MM.1S (cell line): Measurements from ENCODE around the gene WFDC6.
A peak's percentile ranks its signal among the peaks of the same experiment; 100 is the strongest.

Experiments used
- DNase-seq: peaks from one replicate; pipeline ENCODE4 v3.0.0-alpha.2; 2015
- H2AFZ ChIP-seq: fragments of 300-600 bp; sonication (generic); 2 replicates; pipeline ENCODE4 v1.6.0; 2016; ENCODE audit warnings: antibody characterized with exemption, low read length
- H3F3A ChIP-seq: fragments of 300-600 bp; sonication (generic); 2 replicates; pipeline ENCODE4 v1.6.1; 2016; ENCODE audit warnings: mild to moderate bottlenecking, antibody characterized with exemption, low read length, moderate library complexity, mixed read lengths; ENCODE audit not compliant: insufficient read depth
- H3K27ac ChIP-seq: fragments of 300-600 bp; sonication (generic); 2 replicates; pipeline ENCODE4 v1.5.1; 2016; ENCODE audit warnings: mild to moderate bottlenecking, low read length
- H3K27me3 ChIP-seq: fragments of 300-600 bp; sonication (generic); replicated peaks from 2 replicates; pipeline ENCODE4 v1.6.0; 2016; ENCODE audit warnings: low read length; ENCODE audit not compliant: insufficient read depth
- H3K36me3 ChIP-seq: fragments of 300-600 bp; sonication (generic); replicated peaks from 2 replicates; pipeline ENCODE4 v1.6.1; 2016; ENCODE audit warnings: mild to moderate bottlenecking, low read length, mixed read lengths; ENCODE audit not compliant: insufficient read depth
- H3K4me1 ChIP-seq: fragments of 300-600 bp; sonication (generic); 2 replicates; pipeline ENCODE4 v1.6.1; 2016; ENCODE audit warnings: low read length, mixed read lengths
- H3K4me2 ChIP-seq: fragments of 300-600 bp; sonication (generic); 2 replicates; pipeline ENCODE4 v1.6.0; 2016; ENCODE audit warnings: low read depth, low read length
- H3K4me3 ChIP-seq: fragments of 300-600 bp; sonication (generic); 2 replicates; pipeline ENCODE4 v1.5.1; 2016; ENCODE audit warnings: low read length, mixed read lengths
- H3K79me2 ChIP-seq: fragments of 300-600 bp; sonication (generic); 2 replicates; pipeline ENCODE4 v1.6.1; 2016; ENCODE audit warnings: mixed run types, low read length, mixed read lengths
- H3K9ac ChIP-seq: fragments of 300-600 bp; sonication (generic); 2 replicates; pipeline ENCODE4 v1.6.1; 2016; ENCODE audit warnings: low read length, mixed read lengths
- H3K9me2 ChIP-seq: fragments of 300-600 bp; sonication (generic); replicated peaks from 2 replicates; pipeline ENCODE4 v1.6.1; 2016; ENCODE audit warnings: mild to moderate bottlenecking, low read length, mixed read lengths; ENCODE audit not compliant: insufficient read depth
- H3K9me3 ChIP-seq: fragments of 300-600 bp; sonication (generic); replicated peaks from 2 replicates; pipeline ENCODE4 v1.6.1; 2016; ENCODE audit warnings: mild to moderate bottlenecking, low read length, mixed read lengths; ENCODE audit not compliant: insufficient read depth
- H4K20me1 ChIP-seq: fragments of 300-600 bp; sonication (generic); 2 replicates; pipeline ENCODE4 v1.6.1; 2016; ENCODE audit warnings: mild to moderate bottlenecking, low read length, moderate library complexity, mixed read lengths; ENCODE audit not compliant: insufficient read depth
- CTCF ChIP-seq: fragments of 300-600 bp; sonication (generic); IDR thresholded peaks from 2 replicates; pipeline ENCODE4 v1.5.1; 2016; ENCODE audit warnings: antibody characterized with exemption, low read length, mixed read lengths
- EZH2 ChIP-seq: fragments of 300-600 bp; sonication (generic); optimal IDR thresholded peaks from 2 replicates; pipeline ENCODE3; 2017; ENCODE audit warnings: low read depth, mild to moderate bottlenecking, antibody characterized with exemption, low read length, mixed read lengths
- EZH2phosphoT487 ChIP-seq: fragments of 300-600 bp; sonication (generic); IDR thresholded peaks from 2 replicates; pipeline ENCODE4 v1.6.1; 2018; ENCODE audit warnings: antibody characterized with exemption, low read length

The WFDC6 gene

GRCh38 chr20:45508068-45508886 lies 31.0 kb downstream of the WFDC6 start:
- Histone ChIP-seq H3K4me3 (no peak overlapping the region), H3K9me3 (no peaks in the 10 kb centered on the region), H3K9ac (no peak overlapping the region), H3K4me1 (peaks cover 20% of the 10 kb centered on the region), H3K27me3 (no peaks in the 10 kb centered on the region), H3K4me2 (no peak overlapping the region), H3K36me3 (no peaks in the 10 kb centered on the region), H4K20me1 (no peaks in the 10 kb centered on the region), H3F3A (peaks cover 9% of the 10 kb centered on the region; the same call in 1 of the 2 replicates), H3K79me2 (no peaks in the 10 kb centered on the region), H3K9me2 (no peaks in the 10 kb centered on the region), H3K27ac (no peak overlapping the region), H2AFZ (no peak overlapping the region)
- TF ChIP-seq EZH2: no peak
- TF ChIP-seq CTCF: no peak
- TF ChIP-seq EZH2phosphoT487: no peak
- no peak for DNase-seq

GRCh38 chr20:45507011-45507820 lies 32.1 kb downstream of the WFDC6 start:
- Histone ChIP-seq H2AFZ (no peak overlapping the region), H4K20me1 (no peaks in the 10 kb centered on the region), H3K79me2 (no peaks in the 10 kb centered on the region), H3F3A (peaks cover 9% of the 10 kb centered on the region; the same call in 1 of the 2 replicates), H3K9me3 (no peaks in the 10 kb centered on the region), H3K9me2 (no peaks in the 10 kb centered on the region), H3K4me3 (no peak overlapping the region), H3K27ac (peak overlapping the region; percentile 14; the same call in 1 of the 2 replicates), H3K4me1 (peaks cover 20% of the 10 kb centered on the region), H3K9ac (no peak overlapping the region), H3K36me3 (no peaks in the 10 kb centered on the region), H3K4me2 (peak overlapping the region; percentile 25; the same call in 1 of the 2 replicates), H3K27me3 (no peaks in the 10 kb centered on the region)
- peak; percentile 45 for DNase-seq
- TF ChIP-seq CTCF: no peak
- no peak for TF ChIP-seq EZH2
- no peak for TF ChIP-seq EZH2phosphoT487

GRCh38 chr20:45506398-45506797 lies 32.9 kb downstream of the WFDC6 start:
- Histone ChIP-seq H3K4me3 (no peak overlapping the region), H4K20me1 (no peaks in the 10 kb centered on the region), H3F3A (peaks cover 9% of the 10 kb centered on the region; the same call in 1 of the 2 replicates), H3K9ac (no peak overlapping the region), H3K27ac (no peak overlapping the region), H3K9me2 (no peaks in the 10 kb centered on the region), H3K36me3 (no peaks in the 10 kb centered on the region), H3K9me3 (no peaks in the 10 kb centered on the region), H3K4me2 (no peak overlapping the region), H3K79me2 (no peaks in the 10 kb centered on the region), H3K4me1 (peaks cover 20% of the 10 kb centered on the region), H2AFZ (no peak overlapping the region), H3K27me3 (no peaks in the 10 kb centered on the region)
- no peak for TF ChIP-seq EZH2
- no peak for TF ChIP-seq EZH2phosphoT487
- no peak for TF ChIP-seq CTCF
- no peak for DNase-seq
